Stimulated activated CD8-positive, alpha-beta memory T cell treated with anti-CD3 and anti-CD28 coated beads, Interleukin-12 subunit alpha, Interleukin-12 subunit beta, amount 100 ng/mL, for 4 hours (primary cell): ENCODE results near the gene MCTP1.

Source experiments
- DNase-seq: peaks from one replicate; pipeline ENCODE4 v3.0.0-alpha.2; 2020; ENCODE audit warnings: low read depth

Gene MCTP1

GRCh38 chr5:95072281-95072680 is 212.6 kb downstream of the MCTP1 start:
- DNase-seq: no peak

- no peak for DNase-seq
Measured at GRCh38 chr5:95070866-95071265, 214.0 kb downstream of the MCTP1 start.

- no peak for DNase-seq
Measured at GRCh38 chr5:95070453-95070852, 214.4 kb downstream of the MCTP1 start.

GRCh38 chr5:95069948-95070347 is 214.9 kb downstream of the MCTP1 start:
- no peak for DNase-seq

GRCh38 chr5:95069021-95069420 is 215.9 kb downstream of the MCTP1 start:
- no peak for DNase-seq

GRCh38 chr5:95068289-95068910 is 216.5 kb downstream of the MCTP1 start:
- DNase-seq: no peak

- no peak for DNase-seq
Measured at GRCh38 chr5:95066048-95066447, 218.8 kb downstream of the MCTP1 start.

- no peak for DNase-seq
Measured at GRCh38 chr5:95063492-95063891, 221.4 kb downstream of the MCTP1 start.

- no peak for DNase-seq
Measured at GRCh38 chr5:95060098-95060497, 224.8 kb downstream of the MCTP1 start.

- no peak for DNase-seq
Measured at GRCh38 chr5:95059636-95060035, 225.3 kb downstream of the MCTP1 start.

- DNase-seq: no peak
Measured at GRCh38 chr5:95057615-95058014, 227.3 kb downstream of the MCTP1 start.

- DNase-seq: no peak
Measured at GRCh38 chr5:95053253-95053652, 231.6 kb downstream of the MCTP1 start.

- DNase-seq: no peak
Measured at GRCh38 chr5:95050708-95051107, 234.2 kb downstream of the MCTP1 start.

GRCh38 chr5:95048628-95049027 is 236.3 kb downstream of the MCTP1 start:
- no peak for DNase-seq

GRCh38 chr5:95045181-95045965 is 239.5 kb downstream of the MCTP1 start:
- DNase-seq: no peak

GRCh38 chr5:95044096-95044495 is 240.8 kb downstream of the MCTP1 start:
- no peak for DNase-seq

GRCh38 chr5:95043648-95044047 is 241.2 kb downstream of the MCTP1 start:
- no peak for DNase-seq

GRCh38 chr5:95043234-95043633 is 241.7 kb downstream of the MCTP1 start:
- DNase-seq: no peak

- no peak for DNase-seq
Measured at GRCh38 chr5:95042037-95042436, 242.9 kb downstream of the MCTP1 start.

- DNase-seq: no peak
Measured at GRCh38 chr5:95035891-95036685, 248.8 kb downstream of the MCTP1 start.

- no peak for DNase-seq
Measured at GRCh38 chr5:95032801-95033200, 252.1 kb downstream of the MCTP1 start.

- no peak for DNase-seq
Measured at GRCh38 chr5:95029569-95030366, 255.1 kb downstream of the MCTP1 start.
